IPS-18c (cell line): ENCODE data around the gene ROR1.

Experiments
- H3K4me3 ChIP-seq: 2 replicates; pipeline ENCODE4 v1.7.0; 2013; ENCODE audit warnings: low read depth, mild to moderate bottlenecking, low read length, moderate library complexity; ENCODE audit not compliant: insufficient read depth
- H3K9me3 ChIP-seq: one replicate; pipeline ENCODE4 v1.6.1; 2013; ENCODE audit warnings: mild to moderate bottlenecking, low read length, moderate library complexity; ENCODE audit not compliant: control insufficient read depth, insufficient read depth

The ROR1 gene

DNA sequence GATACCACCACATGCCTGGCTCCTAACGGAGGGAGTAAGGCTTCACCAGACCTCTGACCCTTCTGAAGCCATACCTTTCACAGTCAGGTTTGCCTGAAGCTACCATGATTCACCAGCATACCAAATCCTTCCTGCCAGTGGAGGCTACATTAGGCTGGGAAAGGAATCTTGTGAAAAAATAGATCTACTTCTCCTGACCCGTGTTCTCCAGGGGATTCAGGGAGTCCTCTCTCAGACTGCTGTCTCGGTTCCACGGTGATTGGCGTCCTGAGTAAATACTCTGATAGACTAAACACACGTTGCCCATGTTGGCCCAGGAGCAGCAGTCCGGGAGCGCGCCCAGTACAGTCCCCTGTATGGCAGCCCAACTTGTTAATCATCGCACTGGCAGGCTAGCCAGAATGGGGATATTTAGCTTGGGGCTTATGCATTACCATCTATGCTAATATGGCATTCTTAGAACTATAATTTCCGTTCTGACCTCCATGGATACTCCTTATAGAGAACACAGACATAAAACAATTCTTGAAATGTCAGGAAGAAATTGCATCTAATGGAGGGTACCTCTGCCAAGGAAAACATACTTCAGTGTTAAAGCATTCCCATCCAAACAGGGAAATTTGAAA is 173.2 kb downstream of the ROR1 start:
- Histone ChIP-seq H3K9me3 (no peaks in the 10 kb centered on the region), H3K4me3 (no peak overlapping the region)

DNA sequence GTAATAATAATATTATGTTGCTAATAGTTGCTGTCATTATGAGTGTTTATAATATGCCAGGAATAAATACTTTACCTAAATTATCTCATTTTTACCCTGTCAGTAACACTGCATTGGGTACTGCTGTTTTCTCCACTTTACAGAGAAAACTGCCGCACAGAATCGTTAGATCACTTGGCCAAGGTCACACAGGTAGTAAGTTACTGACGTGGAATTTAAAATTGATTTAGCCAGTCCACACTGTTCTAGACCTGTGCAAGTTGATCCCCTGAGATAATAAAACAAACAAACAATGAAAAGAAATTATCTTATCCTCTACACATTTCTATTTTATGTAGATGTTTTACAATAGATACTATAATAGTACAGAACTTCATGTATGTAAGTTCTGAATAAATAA is 174.1 kb downstream of the ROR1 start:
- H3K4me3 ChIP-seq, result no peak overlapping the region

DNA sequence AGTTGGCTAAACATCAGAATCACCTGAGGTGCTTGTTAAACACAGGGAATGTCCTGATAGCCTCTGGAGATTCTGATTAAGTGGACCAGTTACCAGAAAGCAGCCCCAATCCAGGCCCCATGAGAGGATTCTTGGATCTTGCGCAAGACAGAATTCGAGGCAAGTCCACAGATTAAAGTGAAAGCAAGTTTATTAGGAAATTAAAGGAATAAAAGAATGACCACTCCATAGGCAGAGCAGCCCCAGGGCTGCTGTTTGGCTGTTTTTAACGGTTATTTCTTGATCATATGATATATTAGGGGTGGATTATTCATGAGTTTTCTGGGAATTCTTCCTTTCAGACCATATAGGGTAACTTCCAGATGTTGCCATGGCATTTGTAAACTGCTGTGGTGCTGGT is 176.2 kb downstream of the ROR1 start:
- H3K9me3 ChIP-seq, result no peaks in the 10 kb centered on the region
- H3K4me3 ChIP-seq, result no peak overlapping the region

More for the DNA sequence above, 174.1 kb downstream of the ROR1 start:
- H3K9me3 ChIP-seq, result no peaks in the 10 kb centered on the region

DNA sequence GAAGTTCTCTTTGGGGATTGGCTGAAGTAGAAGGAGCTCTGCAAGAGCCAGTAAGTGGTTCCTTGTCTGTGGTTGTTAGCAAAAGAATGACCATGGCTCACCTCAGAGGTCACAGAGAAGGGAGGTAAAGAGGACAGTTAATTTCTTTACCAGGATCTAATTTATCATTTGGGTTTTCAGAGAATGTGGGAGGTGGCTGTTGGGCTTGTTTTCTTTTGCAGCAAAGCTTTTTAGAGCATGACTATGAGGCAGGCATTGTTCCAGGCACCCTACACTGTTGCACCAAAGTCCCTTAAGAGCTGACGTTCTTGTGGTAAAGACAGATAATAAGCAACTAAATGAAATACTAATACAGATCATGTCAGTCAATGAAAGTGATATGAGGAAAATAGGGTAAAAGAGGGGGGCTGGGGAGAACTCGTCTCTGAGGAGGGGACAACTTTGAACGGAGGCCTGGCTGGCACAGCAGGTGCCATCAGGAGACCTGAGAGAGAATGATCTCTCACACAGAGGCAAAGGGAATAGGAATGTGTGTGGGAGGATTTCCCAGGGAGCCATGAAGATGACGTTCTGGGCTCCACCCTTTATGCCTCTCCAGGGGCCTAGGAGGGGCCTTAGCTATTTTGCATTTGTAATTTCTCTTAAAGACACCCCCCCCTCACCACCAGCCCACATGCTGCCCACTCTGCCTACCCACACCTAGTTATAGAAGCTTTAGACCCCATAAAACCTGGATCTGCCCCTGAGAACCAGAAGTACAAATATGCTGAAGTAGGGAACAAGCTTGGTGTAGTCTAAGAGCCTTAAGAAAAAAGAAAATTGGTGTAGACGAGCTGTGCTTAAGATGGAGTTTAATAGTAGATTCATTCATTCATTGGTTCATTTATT is 177.5 kb downstream of the ROR1 start:
- no peaks in the 10 kb centered on the region for H3K9me3 ChIP-seq

DNA sequence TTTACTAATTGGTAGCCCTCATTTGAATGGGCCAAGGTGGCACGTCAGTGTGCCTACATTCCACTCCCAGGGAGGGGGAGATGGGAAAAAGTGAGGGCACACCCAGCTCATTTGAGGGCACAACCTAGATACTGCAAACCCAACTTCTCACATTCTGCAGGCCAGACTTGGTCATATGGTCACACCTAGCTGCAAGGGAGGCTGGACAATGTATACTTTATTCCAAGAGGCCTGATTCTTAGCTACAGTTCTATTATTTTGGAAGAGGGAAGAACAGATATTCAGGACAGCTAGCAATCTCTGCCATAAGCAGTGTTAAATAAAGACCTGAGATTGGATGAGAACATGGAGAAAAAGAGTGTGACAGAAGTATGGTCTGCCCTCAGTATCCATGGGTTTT is 180.4 kb downstream of the ROR1 start:
- Histone ChIP-seq H3K9me3 (no peaks in the 10 kb centered on the region), H3K4me3 (no peak overlapping the region)

More for the DNA sequence above, 177.5 kb downstream of the ROR1 start:
- peak overlapping the region; percentile 21; the same call in 1 of the 2 replicates for H3K4me3 ChIP-seq

DNA sequence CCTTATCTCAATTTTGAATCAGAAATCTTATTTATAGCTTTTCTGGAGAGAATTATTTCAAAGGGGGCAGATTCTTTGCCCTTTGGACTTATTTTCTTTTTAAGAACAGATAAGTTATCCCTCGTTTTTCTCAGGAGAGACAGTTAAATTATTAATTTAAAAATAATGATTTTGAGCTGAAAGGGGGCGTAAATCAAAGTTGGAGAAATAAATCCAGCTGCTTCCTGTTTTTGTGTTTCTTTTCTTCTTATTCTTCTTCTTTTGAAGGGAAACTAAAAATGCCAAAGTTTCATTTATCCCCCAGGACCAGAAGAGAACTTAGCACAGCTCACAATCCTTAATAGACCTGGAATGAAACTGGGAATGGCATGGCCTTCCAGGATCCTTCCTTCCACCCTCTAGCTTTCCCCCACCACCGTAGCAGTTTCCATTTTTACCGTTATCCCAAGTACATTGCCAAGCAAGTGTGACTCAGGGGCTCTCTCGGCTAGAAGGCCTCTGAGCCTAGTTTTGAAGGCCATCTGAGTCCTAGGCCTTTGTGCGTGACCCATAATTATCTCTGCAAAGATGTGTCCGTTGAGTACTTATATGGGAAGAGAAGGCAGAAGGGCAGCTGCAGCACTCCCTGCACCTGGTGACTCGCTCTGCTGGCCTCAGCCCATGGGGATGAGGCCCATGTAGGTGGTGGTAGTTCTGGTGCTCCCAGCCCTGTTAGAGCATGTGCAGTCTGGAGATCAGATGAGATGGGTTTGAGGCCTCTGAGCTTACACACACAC is 181.7 kb downstream of the ROR1 start:
- no peak overlapping the region for H3K4me3 ChIP-seq
- H3K9me3 ChIP-seq, result no peaks in the 10 kb centered on the region

DNA sequence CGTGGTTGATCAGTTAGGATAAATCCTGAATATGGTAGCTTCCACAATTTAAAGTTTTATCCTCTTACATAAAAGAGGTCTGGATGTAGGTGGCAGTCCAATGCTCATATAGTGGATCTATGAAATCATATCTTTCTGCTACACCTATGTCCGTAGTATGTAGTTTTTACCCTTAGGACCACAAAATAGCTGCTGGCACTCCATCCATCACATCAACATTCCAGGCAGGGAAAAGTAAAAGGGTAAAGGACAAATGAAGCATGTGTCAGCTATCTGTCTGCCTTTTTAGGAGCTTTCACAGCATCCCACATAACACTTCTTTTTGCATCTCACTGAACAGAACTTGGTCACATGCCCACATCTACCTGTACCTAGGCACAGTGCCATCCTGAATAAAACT is 184.7 kb downstream of the ROR1 start:
- H3K4me3 ChIP-seq, result no peak overlapping the region

DNA sequence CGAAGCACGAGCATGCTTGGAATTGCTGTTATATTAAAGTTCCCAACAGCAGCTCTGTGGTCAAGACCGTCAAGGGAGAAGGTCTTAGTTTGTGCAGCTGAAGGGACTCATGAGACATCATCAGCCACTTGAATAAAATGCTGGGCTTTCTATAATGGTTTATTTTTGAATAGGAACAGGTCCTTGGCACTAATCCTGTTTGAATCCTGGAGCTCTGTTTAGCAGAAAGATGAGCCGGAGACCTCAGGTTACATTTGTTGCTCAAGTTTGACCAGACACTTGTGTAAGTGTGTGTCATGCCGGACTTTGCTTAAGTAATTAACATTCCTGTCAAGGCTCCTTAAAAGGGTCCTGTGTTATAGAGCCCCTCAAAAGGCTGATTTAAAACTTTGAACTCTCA is 186.5 kb downstream of the ROR1 start:
- Histone ChIP-seq H3K4me3 (no peak overlapping the region), H3K9me3 (no peaks in the 10 kb centered on the region)

More for the DNA sequence above, 184.7 kb downstream of the ROR1 start:
- no peaks in the 10 kb centered on the region for H3K9me3 ChIP-seq

DNA sequence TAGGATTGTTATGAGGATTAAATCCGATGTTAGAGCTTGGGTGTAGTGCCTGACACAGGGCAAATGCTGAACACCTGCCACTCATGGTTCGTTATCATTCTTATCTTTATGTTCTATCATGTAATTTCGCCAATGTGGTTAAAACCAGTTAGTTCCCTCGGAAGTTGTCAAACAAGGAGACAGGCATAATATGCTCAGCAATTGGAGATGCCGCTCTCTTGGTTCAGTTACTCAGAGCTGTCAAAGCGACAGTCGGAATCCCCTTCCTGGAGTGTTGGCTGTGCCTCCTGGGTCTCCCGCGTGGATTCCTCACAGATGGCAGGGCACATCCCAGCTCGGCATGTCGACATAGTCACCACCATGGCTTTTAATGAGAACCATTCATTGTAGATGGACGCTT is 192.2 kb downstream of the ROR1 start:
- Histone ChIP-seq H3K9me3 (no peaks in the 10 kb centered on the region), H3K4me3 (no peak overlapping the region)

DNA sequence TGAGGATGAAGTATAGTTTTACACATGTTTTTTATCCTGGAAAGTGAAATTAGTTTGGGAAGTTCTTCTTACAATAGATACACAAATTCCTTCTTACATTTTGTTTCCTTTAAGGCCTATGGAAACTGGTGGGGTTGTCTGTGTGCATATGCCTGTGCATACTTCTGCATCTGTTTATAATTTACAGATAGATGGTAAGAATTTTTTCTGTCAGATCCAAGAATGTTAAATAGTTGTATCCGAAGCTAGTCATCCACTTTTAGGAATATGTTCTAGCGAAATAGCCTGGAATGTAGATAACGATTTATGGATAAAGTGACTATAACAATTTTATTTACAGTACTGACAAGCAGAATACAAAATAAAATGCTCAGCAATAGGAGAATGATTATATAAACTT is 194.1 kb downstream of the ROR1 start:
- H3K4me3 ChIP-seq, result no peak overlapping the region

DNA sequence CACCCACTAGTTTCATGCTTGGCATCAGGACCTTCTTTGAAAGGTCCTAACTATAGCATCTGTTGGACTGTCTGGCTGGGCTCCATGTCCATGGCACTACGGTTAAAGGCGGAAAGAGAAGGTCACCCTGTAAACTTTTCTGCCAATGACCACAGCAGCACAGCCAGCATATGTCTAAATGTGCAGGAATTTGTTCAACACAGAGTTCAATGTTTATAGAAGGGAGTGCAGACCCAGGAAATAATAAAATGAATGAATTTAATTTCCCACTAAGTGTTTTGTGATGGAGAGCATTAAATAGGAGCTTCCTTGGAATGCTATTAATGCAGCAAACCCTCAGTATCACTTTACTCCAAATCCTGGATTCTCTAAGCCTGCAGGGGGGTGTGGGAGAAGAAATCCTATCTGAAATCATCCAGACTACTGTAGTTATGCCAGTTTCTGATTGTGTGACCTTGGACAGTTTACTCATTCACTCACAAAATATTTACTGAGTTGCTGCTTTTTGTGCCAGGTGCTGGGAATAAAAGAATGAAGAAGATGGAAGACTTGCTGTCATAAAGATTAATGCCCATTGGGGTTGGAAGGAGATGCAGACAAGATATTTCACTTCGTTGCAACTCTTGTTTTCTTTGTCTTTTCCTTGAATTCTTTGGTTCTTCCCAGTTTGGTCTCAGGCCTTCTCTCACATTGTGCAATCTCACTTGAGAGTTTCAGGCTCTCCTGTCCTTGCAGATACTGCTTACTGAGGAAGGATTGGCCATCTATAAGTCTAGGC is 195.0 kb downstream of the ROR1 start:
- Histone ChIP-seq H3K4me3 (no peak overlapping the region), H3K9me3 (no peaks in the 10 kb centered on the region)

More for the DNA sequence above, 194.1 kb downstream of the ROR1 start:
- no peaks in the 10 kb centered on the region for H3K9me3 ChIP-seq

DNA sequence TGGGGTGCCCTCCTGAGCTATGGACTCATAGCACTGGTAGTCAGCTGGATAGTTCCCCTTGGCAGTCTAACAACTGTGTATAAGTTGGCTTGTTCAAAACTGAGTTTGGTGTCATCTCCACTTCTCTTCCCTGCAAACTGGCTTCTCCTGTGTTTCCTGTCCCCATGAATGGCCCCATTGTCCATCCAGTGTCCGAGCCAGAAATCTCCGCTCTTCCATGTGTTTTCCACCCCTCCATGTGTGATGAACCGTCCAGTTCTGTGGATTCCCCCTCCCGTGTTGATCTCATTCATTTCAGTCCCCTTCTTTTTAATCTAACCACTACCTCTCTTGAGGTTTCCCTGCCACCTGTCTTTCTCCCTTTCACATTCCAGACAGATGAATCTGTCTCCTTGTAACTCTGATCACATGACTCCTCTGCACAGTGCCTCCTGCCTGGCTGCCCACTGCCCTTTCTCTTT is 195.7 kb downstream of the ROR1 start:
- Histone ChIP-seq H3K9me3 (no peaks in the 10 kb centered on the region), H3K4me3 (no peak overlapping the region)

DNA sequence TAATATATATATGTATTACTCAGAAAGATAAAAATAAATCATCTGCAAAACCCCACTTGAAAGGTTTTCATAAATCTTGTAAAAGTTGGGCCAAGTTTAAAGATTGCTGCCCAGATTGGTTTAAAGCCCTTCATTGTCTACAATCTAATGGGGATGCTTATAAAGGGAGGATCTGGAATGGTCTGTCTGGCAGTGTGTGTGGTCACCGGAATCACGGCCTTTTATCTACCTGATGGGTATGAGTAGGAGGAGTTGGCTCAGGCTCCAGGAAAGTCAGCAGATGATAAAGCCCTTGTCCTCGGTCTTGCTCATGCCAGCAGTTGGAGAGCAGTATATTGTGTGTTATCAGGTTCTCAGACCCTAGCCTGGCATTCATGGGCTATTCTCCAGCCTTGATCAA is 197.7 kb downstream of the ROR1 start:
- no peak overlapping the region for H3K4me3 ChIP-seq
- no peaks in the 10 kb centered on the region for H3K9me3 ChIP-seq

DNA sequence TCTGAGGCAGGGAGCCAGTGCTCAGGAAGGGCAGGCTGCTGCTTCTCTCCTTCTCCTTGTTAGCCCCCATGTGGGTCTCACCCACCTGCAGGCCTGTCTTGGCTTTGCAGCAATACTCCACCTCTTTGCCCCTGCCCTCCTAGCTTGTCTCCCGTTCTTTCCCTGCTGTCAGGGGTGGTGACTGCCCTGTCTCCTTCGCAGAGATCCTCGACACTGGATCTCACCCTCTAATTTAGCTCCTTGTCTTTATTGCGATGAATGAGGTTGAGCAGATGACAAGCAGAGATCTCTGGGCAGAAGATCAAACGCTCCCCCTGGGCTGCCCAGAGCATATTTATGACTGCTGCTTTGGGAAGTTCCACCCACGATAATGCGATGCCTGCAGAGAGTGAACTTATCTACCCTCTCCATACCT is 199.2 kb downstream of the ROR1 start:
- Histone ChIP-seq H3K4me3 (no peak overlapping the region), H3K9me3 (no peaks in the 10 kb centered on the region)

DNA sequence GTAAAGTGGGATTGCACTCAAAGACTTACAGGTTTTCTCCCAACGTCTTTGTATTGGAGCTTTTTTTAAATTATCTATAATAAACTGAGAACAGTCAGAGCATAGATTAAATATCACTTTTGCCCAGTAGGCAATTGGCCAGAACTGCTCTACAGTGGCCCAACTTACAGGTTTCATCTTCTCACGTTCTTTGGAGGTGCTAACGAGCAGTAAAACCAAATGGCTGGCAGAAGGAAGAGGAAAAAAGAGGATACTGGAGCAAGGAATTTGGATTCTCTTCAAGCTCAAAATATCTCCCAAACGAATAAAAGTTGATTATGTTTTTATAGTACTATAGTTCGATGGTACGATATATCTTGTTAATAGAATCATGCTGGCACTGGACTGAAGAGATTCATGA is 201.1 kb downstream of the ROR1 start:
- no peak overlapping the region for H3K4me3 ChIP-seq
- no peaks in the 10 kb centered on the region for H3K9me3 ChIP-seq

DNA sequence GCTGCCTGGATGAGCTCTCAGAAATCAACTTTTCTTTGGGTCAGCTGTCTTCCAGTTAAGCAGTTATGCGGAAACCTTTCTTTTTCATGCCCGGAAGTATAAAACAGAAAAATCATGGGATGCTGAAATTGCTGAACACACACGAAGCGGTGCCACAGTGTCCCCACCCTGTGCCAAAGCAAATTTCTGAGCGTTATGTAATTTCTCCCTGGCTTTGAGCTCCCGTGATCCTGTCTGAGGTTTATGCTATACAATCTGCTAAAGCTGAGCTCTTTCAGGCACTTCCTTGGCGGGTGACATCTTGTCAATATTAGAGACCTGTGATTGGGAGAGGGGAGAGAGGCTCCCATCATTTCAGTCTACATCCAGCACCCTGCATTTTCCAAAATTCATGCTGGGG is 201.7 kb downstream of the ROR1 start:
- Histone ChIP-seq H3K9me3 (no peaks in the 10 kb centered on the region), H3K4me3 (no peak overlapping the region)

DNA sequence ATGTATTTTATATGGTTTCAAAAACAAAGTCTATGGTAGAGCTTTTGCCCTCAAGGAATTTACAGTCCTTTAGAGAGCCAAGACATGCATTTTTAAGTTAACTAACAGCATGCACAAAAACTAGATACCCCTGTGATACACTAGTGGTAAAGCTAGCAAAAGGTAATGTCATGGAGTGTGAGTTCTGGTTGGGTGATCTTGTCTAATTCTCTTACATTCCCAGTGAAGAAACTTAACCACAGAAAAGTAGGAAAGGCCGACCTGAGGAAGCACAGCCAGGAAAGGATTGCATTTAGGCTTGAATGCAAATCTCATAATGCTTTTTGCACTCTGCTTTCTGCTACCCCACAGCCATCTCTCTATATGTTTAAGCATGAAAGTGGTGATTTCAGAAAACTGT is 202.2 kb downstream of the ROR1 start:
- no peak overlapping the region for H3K4me3 ChIP-seq
- H3K9me3 ChIP-seq, result no peaks in the 10 kb centered on the region
